Measurements from ENCODE around the gene SYPL1. TPM values are rescaled to one million over a fixed set of nuclear protein-coding genes. Genes with fewer than 3 reads are reported as not detected.
A peak's percentile ranks its signal among the peaks of the same experiment; 100 is the strongest.

Gene SYPL1
- 100 to 1,000 TPM in 1 of 2 donors, 10 to 100 TPM in 1; 87.9 to 132 TPM for total RNA-seq

DNA sequence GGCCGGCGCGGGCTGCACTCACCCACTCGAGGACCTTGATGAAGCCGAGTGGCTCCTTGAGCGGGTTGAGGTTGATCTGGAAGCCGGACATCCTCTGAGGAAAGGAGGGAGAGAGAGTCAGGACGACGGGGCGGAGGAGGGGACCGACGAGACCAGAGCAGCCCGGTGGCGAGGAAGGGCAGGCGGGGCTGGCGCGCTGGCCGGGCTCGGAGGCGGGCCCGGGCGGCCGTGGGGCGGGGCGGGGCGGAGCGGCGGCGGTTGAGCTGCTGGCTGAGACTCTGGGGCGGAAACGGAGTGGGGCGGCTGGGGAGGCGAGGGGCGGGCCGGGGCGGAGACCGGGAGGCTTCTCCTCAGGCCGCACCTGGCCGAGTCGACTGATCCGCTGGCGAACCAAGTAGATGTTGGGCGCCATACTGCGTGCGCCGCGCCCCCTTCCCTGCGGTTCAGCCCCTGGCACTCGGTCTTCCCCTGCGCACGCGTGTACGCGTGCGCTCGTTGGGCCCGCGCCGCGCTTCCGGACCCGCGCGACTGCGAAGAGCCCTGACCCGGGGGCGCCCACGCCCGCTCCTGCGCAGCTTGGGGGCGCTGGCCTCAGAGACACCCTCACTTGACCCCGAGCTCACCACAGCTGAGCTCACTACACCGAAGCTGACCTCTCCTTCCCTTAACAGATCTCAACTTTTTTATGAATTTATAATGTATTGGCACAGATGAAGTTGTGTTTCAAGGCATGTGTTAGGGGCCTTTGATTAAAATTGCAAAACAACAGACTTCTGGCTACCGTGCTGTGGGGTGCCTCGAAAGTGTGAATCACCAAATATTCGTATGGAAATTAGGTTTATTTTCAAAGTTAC is at the start of gene SYPL1:
TSS of gene SYPL1 (minus strand) at position 195 of the 854 bp plus-strand sequence. CDS start at position 91, 104 bp downstream.
- Histone ChIP-seq H3K4me1 (replicated peaks) (peaks cover 2% of the 10 kb centered on the region), H3K36me3 (no peaks in the 10 kb centered on the region), H3K4me3 (peak within 1 kb of the TSS; percentile 76 to 87), H3K27me3 (replicated peaks; ENCODE audit: insufficient read depth) (no peaks in the 10 kb centered on the region), H3K9me3 (no peaks in the 10 kb centered on the region), H3K27ac (peak within 1 kb of the TSS; percentile 96 to 98)
- WGBS: 2% methylated on average over 54 of the region's 76 CpGs
- TF ChIP-seq POLR2AphosphoS5 (IDR thresholded peaks at IDR 0.05) (peak; percentile 49), POLR2A (IDR thresholded peaks at IDR 0.05) (peak; percentile 63)
- TF ChIP-seq, protein P1, sequence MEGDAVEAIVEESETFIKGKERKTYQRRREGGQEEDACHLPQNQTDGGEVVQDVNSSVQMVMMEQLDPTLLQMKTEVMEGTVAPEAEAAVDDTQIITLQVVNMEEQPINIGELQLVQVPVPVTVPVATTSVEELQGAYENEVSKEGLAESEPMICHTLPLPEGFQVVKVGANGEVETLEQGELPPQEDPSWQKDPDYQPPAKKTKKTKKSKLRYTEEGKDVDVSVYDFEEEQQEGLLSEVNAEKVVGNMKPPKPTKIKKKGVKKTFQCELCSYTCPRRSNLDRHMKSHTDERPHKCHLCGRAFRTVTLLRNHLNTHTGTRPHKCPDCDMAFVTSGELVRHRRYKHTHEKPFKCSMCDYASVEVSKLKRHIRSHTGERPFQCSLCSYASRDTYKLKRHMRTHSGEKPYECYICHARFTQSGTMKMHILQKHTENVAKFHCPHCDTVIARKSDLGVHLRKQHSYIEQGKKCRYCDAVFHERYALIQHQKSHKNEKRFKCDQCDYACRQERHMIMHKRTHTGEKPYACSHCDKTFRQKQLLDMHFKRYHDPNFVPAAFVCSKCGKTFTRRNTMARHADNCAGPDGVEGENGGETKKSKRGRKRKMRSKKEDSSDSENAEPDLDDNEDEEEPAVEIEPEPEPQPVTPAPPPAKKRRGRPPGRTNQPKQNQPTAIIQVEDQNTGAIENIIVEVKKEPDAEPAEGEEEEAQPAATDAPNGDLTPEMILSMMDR (IDR thresholded peaks at IDR 0.05): peak in 2 of 4 experiments; percentile 23 to 42
- DNase-seq (ENCODE audit: low spot score): peak; percentile 92
- intact Hi-C loops (cut with DNase I): loop anchor here (2.0 kb wide), 1 partner anchor 48 kb away; no protein-coding TSS in a partner anchor

GRCh38 chr7:106155027-106155426 is 42.9 kb upstream of the SYPL1 start:
- H3K36me3 ChIP-seq: no peaks in the 10 kb centered on the region
- no peaks in the 10 kb centered on the region for H3K27me3 ChIP-seq (replicated peaks; ENCODE audit: insufficient read depth)
- DNase-seq (ENCODE audit: low spot score): no peak
- no peak overlapping the region for H3K27ac ChIP-seq
- WGBS: 52% methylated on average over 4 of the region's 4 CpGs
- H3K9me3 ChIP-seq: no peaks in the 10 kb centered on the region
- no peaks in the 10 kb centered on the region for H3K4me1 ChIP-seq (replicated peaks)
- H3K4me3 ChIP-seq: no peak overlapping the region
- TF ChIP-seq POLR2AphosphoS5 (IDR thresholded peaks at IDR 0.05): no peak
- no peak for TF ChIP-seq POLR2A (IDR thresholded peaks at IDR 0.05)
- intact Hi-C loops (cut with DNase I): no loop called here

DNA sequence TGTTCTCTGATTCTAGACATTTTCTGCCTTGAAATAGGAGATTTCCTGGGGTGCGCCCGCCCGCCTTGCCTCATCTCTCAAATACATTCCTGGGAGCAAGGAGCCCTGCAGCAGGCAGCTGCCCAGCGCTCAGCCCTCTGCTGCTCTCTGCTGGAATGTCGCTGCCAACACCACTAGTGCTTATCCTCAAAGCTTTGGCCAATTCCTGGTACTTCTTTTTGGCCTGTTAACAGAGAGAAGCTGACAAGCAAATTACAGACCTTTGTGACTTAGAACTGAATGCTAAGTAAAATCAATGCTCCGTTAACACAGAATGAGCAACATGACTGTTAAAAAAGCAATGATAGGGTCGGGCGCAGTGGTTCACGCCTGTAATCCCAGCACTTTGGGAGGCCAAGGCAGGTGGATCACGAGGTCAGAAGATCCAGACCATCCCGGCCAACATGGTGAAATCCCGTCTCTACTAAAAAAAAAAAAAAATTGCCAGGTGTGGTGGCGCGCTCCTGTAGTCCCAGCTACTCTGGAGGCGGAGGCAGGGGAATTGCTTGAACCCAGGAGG is 41.9 kb upstream of the SYPL1 start:
- H3K27me3 ChIP-seq (replicated peaks; ENCODE audit: insufficient read depth): no peaks in the 10 kb centered on the region
- 55% methylated on average over 15 of the region's 15 CpGs for WGBS
- H3K36me3 ChIP-seq: no peaks in the 10 kb centered on the region

DNA sequence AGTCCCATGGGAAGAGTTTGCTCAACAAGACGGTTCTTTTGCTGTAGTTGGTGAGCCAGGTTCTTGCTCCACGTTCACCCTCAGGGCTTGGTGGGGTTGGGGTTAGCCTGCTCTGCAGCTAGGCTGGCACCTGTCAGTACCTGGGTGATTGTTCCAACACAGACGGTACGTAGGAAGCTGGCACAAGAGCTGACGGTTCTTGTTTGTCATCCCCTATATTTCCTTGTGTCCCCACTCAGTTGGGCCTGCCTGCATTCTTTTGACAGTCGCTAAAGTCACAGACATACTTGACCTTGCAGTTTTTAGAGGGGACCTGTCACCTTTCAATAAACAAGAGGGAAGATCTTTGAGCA is 40.2 kb upstream of the SYPL1 start:
- Histone ChIP-seq H3K4me1 (replicated peaks) (no peaks in the 10 kb centered on the region), H3K9me3 (no peaks in the 10 kb centered on the region), H3K27ac (no peak overlapping the region), H3K27me3 (replicated peaks; ENCODE audit: insufficient read depth) (no peaks in the 10 kb centered on the region), H3K36me3 (no peaks in the 10 kb centered on the region), H3K4me3 (no peak overlapping the region)
- intact Hi-C loops (cut with DNase I): loop anchor here (2.0 kb wide), 1 partner anchor 95 kb away; no protein-coding TSS in a partner anchor
- WGBS: 47% methylated on average over 6 of the region's 6 CpGs
- TF ChIP-seq, protein P1 (IDR thresholded peaks at IDR 0.05): no peak
- no peak for TF ChIP-seq POLR2AphosphoS5 (IDR thresholded peaks at IDR 0.05)
- TF ChIP-seq POLR2A (IDR thresholded peaks at IDR 0.05): no peak
- DNase-seq (ENCODE audit: low spot score): no peak

More for the DNA sequence above, 41.9 kb upstream of the SYPL1 start:
- no peak overlapping the region for H3K4me3 ChIP-seq
- peak; percentile 82 for DNase-seq (ENCODE audit: low spot score)
- intact Hi-C loops (cut with DNase I): loop anchor here (2.0 kb wide), 1 partner anchor 97 kb away; no protein-coding TSS in a partner anchor
- H3K4me1 ChIP-seq (replicated peaks): no peaks in the 10 kb centered on the region
- TF ChIP-seq, protein P1 (IDR thresholded peaks at IDR 0.05): peak; percentile 83 to 98 (median 91)
- TF ChIP-seq POLR2A (IDR thresholded peaks at IDR 0.05): no peak
- peak; percentile 56 for TF ChIP-seq POLR2AphosphoS5 (IDR thresholded peaks at IDR 0.05)
- H3K9me3 ChIP-seq: no peaks in the 10 kb centered on the region
- no peak overlapping the region for H3K27ac ChIP-seq

All from prostate gland (tissue), 2 donors.